K562 (cell line): ENCODE results near the gene RABEPK. TPM values are rescaled to one million over a fixed set of nuclear protein-coding genes. Genes with fewer than 3 reads are reported as not detected.

Source experiments
- BCOR ChIP-seq: fragments of 450-650 bp; IDR thresholded peaks from 2 replicates; pipeline ENCODE4 v1.6.1; 2016
- FOXP1 ChIP-seq: sonication (generic); formaldehyde crosslinking; IDR thresholded peaks from 2 replicates; pipeline ENCODE4 v1.8.0; 2022; ENCODE audit warnings: mild to moderate bottlenecking, missing genetic modification reagents
- GABPB2 ChIP-seq: fragments of 250-450 bp; sonication (Bioruptor Pico); conservative IDR thresholded peaks from 2 replicates; pipeline ENCODE4 v1.5.1; 2021; ENCODE audit warnings: mild to moderate bottlenecking
- GTF2F1 ChIP-seq: IDR thresholded peaks from 2 replicates; pipeline ENCODE4 v1.6.1; 2011; ENCODE audit warnings: low read depth, low read length, improper control_type of control experiment
- HNRNPK ChIP-seq: fragments of 200-400 bp; formaldehyde crosslinking; IDR thresholded peaks from one replicate; pipeline ENCODE4 v1.6.1; 2018; ENCODE audit warnings: mild to moderate bottlenecking, low read depth, low read length; ENCODE audit not compliant: poor library complexity, severe bottlenecking
- HOXB6 ChIP-seq: fragments of 250-450 bp; sonication (Bioruptor Pico); IDR thresholded peaks from 2 replicates; pipeline ENCODE4 v1.5.1; 2022; ENCODE audit warnings: mild to moderate bottlenecking, borderline replicate concordance
- JUN ChIP-seq, 2 experiments: sonication (generic) in 1 of 2; formaldehyde crosslinking in 1 of 2; IDR thresholded peaks; 2 replicates each; pipeline versions ENCODE4 v1.6.1 to v1.8.0; 2012 to 2022; ENCODE audit warnings: borderline replicate concordance in 2 of 2, mild to moderate bottlenecking in 2 of 2, improper control_type of control experiment in 1 of 2, low read depth in 1 of 2, low read length in 1 of 2, missing genetic modification reagents in 1 of 2
- KLF6 ChIP-seq: fragments of 250-450 bp; sonication (Bioruptor Pico); IDR thresholded peaks from 2 replicates; pipeline ENCODE4 v1.4.0; 2020; ENCODE audit warnings: mild to moderate bottlenecking, moderate library complexity, borderline replicate concordance
- MEIS2 ChIP-seq: fragments of 450-650 bp; IDR thresholded peaks from 2 replicates; pipeline ENCODE4 v1.6.1; 2014; ENCODE audit warnings: mild to moderate bottlenecking; ENCODE audit not compliant: partially characterized antibody
- PHTF2 ChIP-seq: fragments of 250-450 bp; sonication (Bioruptor Pico); IDR thresholded peaks from 2 replicates; pipeline ENCODE4 v1.5.0; 2021; ENCODE audit warnings: mild to moderate bottlenecking
- RBM17 ChIP-seq: fragments of 200-400 bp; formaldehyde crosslinking; IDR thresholded peaks from 2 replicates; pipeline ENCODE4 v1.6.1; 2017; ENCODE audit warnings: low read depth, mild to moderate bottlenecking, low read length, borderline replicate concordance
- RFX5 ChIP-seq: IDR thresholded peaks from 2 replicates; pipeline ENCODE4 v1.6.1; 2011; ENCODE audit warnings: low read depth, mild to moderate bottlenecking, improper control_type of control experiment, low read length
- SMAD3 ChIP-seq: fragments of 450-650 bp; formaldehyde crosslinking; conservative IDR thresholded peaks from 2 replicates; pipeline ENCODE4 v1.4.0; 2020; ENCODE audit warnings: mild to moderate bottlenecking
- ZNF316 ChIP-seq: fragments of 450-650 bp; IDR thresholded peaks from 2 replicates; pipeline ENCODE4 v1.6.1; 2016
- ZNF347 ChIP-seq: fragments of 450-650 bp; formaldehyde crosslinking; IDR thresholded peaks from 2 replicates; pipeline ENCODE4 v1.4.0; 2020; ENCODE audit warnings: low read depth, mild to moderate bottlenecking, moderate library complexity
- ZNF408 ChIP-seq: fragments of 250-450 bp; sonication (Bioruptor Pico); IDR thresholded peaks from 2 replicates; pipeline ENCODE4 v1.4.0; 2020; ENCODE audit warnings: low read depth, mild to moderate bottlenecking, moderate library complexity
- ZNF507 ChIP-seq: conservative IDR thresholded peaks from 2 replicates; pipeline ENCODE4 v1.6.1; 2017; ENCODE audit warnings: missing genetic modification characterization, missing compliant biosample characterization
- polyA plus RNA-seq, 8 experiments: library from polyadenylated mRNA; depleted of rRNA in 4 of 8; stranded (reverse) in 5 of 8; unstranded in 3 of 8; fragments of >200 nt; fragmentation: Nextera tagmentation in 2 of 8; fragmentation: Illumina TruSeq in 1 of 8; extraction: Ambion mirVana in 2 of 8; extraction: Trizol in 1 of 8; gene quantifications; 2 replicates each; pipeline versions ENCODE4 v1.2.1 to v1.2.3, GENCODE V29; 2011 to 2014; ENCODE audit warnings: inconsistent platforms in 1 of 8, missing spikeins in 1 of 8
- total RNA-seq, 7 experiments: library from RNA; depleted of rRNA in 6 of 7; stranded (reverse); fragments of >200 nt in 6 of 7; fragmentation: Illumina TruSeq in 2 of 7; extraction: Trizol in 2 of 7; gene quantifications; 2 replicates each; pipeline versions ENCODE4 v1.2.1 to v1.2.3, GENCODE V29; 2011 to 2021; ENCODE audit warnings: low replicate concordance in 1 of 7
- TF ChIP-seq, protein P1 (sequence below): sonication (generic); formaldehyde crosslinking; IDR thresholded peaks from 2 replicates; pipeline ENCODE4 v1.8.1; 2022; ENCODE audit warnings: missing genetic modification reagents
- TF ChIP-seq, protein P2 (sequence below): fragments of 450-650 bp; formaldehyde crosslinking; IDR thresholded peaks from 2 replicates; pipeline ENCODE4 v1.4.0; 2020; ENCODE audit warnings: mild to moderate bottlenecking, mixed read lengths
- TF ChIP-seq, protein P3 (sequence below): fragments of 200-800 bp; sonication (Bioruptor generic); IDR thresholded peaks from 2 replicates; pipeline ENCODE4 v1.6.1; 2017; ENCODE audit warnings: missing genetic modification characterization, missing compliant biosample characterization

The RABEPK gene
- total and polyA plus RNA-seq, 9 of the 15 experiments (the other 6 are each of a cell fraction or from before 2014, with no cell fraction given): 38.3 to 113 (median 52.8) TPM

DNA sequence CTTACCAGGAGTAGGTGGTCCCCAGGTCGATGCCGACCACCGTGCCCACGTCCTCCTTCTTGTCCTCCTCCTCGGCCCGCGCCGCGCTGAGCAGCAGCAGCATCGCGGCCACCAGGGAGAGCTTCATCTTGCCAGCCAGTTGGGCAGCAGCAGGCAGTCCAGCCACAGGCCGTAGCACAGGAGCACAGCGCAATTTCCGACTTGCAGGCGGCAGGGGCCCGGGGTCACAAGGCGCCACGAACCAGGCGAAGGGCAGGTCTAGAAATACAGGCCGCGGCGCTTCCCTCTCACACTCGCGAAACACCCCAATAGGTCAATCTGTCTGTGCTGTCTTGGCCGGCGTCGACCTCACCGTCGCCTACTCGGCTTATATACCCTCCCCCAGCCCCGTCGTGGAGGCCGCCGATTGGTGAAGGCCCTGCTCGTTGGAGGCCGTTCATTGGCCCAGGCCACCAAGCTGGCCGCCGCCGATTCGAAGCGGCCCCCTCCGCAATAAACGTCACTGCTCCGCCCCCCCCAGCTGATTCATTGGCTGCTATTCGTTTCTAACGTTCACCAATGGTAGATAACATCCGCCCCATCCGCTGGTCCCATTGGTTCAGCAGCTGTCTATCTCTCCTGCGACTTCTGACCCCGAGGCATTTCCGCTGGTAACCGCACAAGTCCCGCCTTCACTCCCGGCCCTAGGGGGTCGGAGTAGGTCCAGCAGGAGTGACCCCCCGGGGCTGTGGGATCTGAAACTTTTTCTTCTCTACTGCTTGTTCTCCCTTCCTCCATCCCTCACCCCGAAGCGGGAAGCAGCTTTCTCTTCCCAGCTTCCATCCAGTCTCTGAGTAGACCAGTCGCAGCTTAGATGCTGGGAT lies 40.9 kb downstream of the RABEPK start, which contains the start of gene HSPA5 (continued):
- TF ChIP-seq, protein P1, sequence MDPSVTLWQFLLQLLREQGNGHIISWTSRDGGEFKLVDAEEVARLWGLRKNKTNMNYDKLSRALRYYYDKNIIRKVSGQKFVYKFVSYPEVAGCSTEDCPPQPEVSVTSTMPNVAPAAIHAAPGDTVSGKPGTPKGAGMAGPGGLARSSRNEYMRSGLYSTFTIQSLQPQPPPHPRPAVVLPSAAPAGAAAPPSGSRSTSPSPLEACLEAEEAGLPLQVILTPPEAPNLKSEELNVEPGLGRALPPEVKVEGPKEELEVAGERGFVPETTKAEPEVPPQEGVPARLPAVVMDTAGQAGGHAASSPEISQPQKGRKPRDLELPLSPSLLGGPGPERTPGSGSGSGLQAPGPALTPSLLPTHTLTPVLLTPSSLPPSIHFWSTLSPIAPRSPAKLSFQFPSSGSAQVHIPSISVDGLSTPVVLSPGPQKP (CRISPR knock-in tag): no peak
- TF ChIP-seq, protein P2, sequence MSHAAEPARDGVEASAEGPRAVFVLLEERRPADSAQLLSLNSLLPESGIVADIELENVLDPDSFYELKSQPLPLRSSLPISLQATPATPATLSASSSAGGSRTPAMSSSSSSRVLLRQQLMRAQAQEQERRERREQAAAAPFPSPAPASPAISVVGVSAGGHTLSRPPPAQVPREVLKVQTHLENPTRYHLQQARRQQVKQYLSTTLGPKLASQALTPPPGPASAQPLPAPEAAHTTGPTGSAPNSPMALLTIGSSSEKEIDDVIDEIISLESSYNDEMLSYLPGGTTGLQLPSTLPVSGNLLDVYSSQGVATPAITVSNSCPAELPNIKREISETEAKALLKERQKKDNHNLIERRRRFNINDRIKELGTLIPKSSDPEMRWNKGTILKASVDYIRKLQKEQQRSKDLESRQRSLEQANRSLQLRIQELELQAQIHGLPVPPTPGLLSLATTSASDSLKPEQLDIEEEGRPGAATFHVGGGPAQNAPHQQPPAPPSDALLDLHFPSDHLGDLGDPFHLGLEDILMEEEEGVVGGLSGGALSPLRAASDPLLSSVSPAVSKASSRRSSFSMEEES: no peak
- no peak for TF ChIP-seq PHTF2
- TF ChIP-seq GTF2F1: peak; percentile 96
- TF ChIP-seq, protein P3, sequence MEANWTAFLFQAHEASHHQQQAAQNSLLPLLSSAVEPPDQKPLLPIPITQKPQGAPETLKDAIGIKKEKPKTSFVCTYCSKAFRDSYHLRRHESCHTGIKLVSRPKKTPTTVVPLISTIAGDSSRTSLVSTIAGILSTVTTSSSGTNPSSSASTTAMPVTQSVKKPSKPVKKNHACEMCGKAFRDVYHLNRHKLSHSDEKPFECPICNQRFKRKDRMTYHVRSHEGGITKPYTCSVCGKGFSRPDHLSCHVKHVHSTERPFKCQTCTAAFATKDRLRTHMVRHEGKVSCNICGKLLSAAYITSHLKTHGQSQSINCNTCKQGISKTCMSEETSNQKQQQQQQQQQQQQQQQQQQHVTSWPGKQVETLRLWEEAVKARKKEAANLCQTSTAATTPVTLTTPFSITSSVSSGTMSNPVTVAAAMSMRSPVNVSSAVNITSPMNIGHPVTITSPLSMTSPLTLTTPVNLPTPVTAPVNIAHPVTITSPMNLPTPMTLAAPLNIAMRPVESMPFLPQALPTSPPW (CRISPR knock-in tag): peak; percentile 89
- TF ChIP-seq ZNF347 (CRISPR knock-in tag): no peak
- TF ChIP-seq HOXB6 (CRISPR knock-in tag): peak; percentile 59; the same call in 1 of the 2 replicates
- TF ChIP-seq ZNF316: no peak
- TF ChIP-seq HNRNPK: no peak
- TF ChIP-seq MEIS2: no peak
- peak; percentile 82; the same call in 1 of the 2 replicates for TF ChIP-seq GABPB2 (CRISPR knock-in tag)
- TF ChIP-seq FOXP1 (CRISPR knock-in tag): peak; percentile 93
- TF ChIP-seq RBM17: no peak
- TF ChIP-seq ZNF507 (tag): no peak
- no peak for TF ChIP-seq KLF6 (CRISPR knock-in tag)
- no peak for TF ChIP-seq ZNF408
- no peak for TF ChIP-seq BCOR
- peak; percentile 80 for TF ChIP-seq SMAD3 (CRISPR knock-in tag)
- no peak for TF ChIP-seq JUN (IDR thresholded peaks at IDR 0.05; ENCODE audit: borderline replicate concordance, low read depth, low read length)
- 0 out of 2 replicates have a peak, but pooled peaks have one; percentile 91 for TF ChIP-seq JUN (CRISPR knock-in tag; IDR thresholded peaks at IDR 0.05; ENCODE audit: borderline replicate concordance)
- TF ChIP-seq RFX5: peak; percentile 12; the same call in 1 of the 2 replicates
